Brain microvascular endothelial cell (primary cell): ENCODE measurements around the gene TWNK.
A peak's percentile ranks its signal among the peaks of the same experiment; 100 is the strongest.

Experiments
- DNase-seq: peaks from one replicate; pipeline ENCODE4 v3.0.0-alpha.2; 2020
- H3K27ac ChIP-seq: fragments of 250-450 bp; sonication (Bioruptor Pico); 2 replicates; pipeline ENCODE4 v1.5.1; 2020; ENCODE audit warnings: mild to moderate bottlenecking, moderate library complexity
- H3K27me3 ChIP-seq: fragments of 250-450 bp; sonication (Bioruptor Pico); replicated peaks from 2 replicates; pipeline ENCODE4 v1.5.1; 2020; ENCODE audit warnings: mild to moderate bottlenecking
- H3K36me3 ChIP-seq: fragments of 250-450 bp; sonication (Bioruptor Pico); replicated peaks from 2 replicates; pipeline ENCODE4 v1.5.1; 2020; ENCODE audit warnings: mild to moderate bottlenecking
- H3K4me3 ChIP-seq: 2 replicates; pipeline ENCODE4 v1.5.1; 2011; ENCODE audit warnings: low read depth, mild to moderate bottlenecking, control low read depth, low read length, moderate library complexity
- in situ Hi-C: cut with HindIII; loops from 2 replicates; pipeline ENCODE4 v1.10.0; 2017; ENCODE audit warnings: low sequenced_read_pairs, low pct_ligation_motif_present
- TF ChIP-seq, protein P1 (sequence below): IDR thresholded peaks from 2 replicates; pipeline ENCODE4 v1.5.1; 2011; ENCODE audit warnings: low read depth, mild to moderate bottlenecking, moderate library complexity, low read length, control low read depth, inconsistent platforms; ENCODE audit errors: missing control alignments

TWNK gene

GRCh38 chr10:100986952-100987684, at the start of gene TWNK, which contains the start of gene MRPL43:
Gene TWNK (plus strand): TSS chr10:100987543. CDS start chr10:100988211, 668 bp downstream.
Gene MRPL43 (minus strand): TSS chr10:100987497. CDS start chr10:100987443, 54 bp downstream.
- Histone ChIP-seq H3K36me3 (peaks cover 18% of the 10 kb centered on the region), H3K4me3 (peak within 1 kb of the TSS; percentile 98), H3K27me3 (no peaks in the 10 kb centered on the region), H3K27ac (peak within 1 kb of the TSS; percentile 52)
- peak; percentile 74 for DNase-seq
- in situ Hi-C loops, result no loop called here
- TF ChIP-seq, protein P1, sequence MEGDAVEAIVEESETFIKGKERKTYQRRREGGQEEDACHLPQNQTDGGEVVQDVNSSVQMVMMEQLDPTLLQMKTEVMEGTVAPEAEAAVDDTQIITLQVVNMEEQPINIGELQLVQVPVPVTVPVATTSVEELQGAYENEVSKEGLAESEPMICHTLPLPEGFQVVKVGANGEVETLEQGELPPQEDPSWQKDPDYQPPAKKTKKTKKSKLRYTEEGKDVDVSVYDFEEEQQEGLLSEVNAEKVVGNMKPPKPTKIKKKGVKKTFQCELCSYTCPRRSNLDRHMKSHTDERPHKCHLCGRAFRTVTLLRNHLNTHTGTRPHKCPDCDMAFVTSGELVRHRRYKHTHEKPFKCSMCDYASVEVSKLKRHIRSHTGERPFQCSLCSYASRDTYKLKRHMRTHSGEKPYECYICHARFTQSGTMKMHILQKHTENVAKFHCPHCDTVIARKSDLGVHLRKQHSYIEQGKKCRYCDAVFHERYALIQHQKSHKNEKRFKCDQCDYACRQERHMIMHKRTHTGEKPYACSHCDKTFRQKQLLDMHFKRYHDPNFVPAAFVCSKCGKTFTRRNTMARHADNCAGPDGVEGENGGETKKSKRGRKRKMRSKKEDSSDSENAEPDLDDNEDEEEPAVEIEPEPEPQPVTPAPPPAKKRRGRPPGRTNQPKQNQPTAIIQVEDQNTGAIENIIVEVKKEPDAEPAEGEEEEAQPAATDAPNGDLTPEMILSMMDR, result no peak

DNA sequence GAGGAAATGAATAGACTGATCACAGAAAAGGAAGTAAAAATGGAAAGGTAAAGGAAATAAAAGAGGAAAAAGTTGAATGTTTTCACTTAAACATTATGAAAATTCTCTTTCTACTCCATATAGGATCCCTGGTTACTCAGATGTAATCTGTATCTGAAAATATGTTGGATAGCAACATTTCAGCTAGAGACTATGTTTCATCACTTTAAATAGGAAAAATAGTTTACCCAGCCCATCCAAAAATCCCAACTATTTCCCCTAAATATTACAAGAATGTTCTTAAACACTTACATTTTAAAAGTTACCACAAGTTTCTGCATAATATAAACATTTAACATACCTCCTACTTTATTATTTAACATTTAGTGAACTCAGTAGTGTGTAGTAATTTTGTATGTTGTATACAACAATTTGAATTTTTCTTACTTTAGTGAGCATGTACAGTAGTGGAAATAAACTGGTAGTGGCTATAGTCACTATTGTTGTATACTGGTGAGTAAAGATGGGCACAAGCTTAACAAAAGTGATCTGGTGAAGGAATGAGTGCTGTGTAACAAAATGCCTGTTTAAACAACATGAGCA, 47.5 kb upstream of the TWNK start:
- Histone ChIP-seq H3K36me3 (peaks cover 63% of the 10 kb centered on the region), H3K27ac (no peak overlapping the region), H3K4me3 (no peak overlapping the region), H3K27me3 (no peaks in the 10 kb centered on the region)
- DNase-seq, result no peak
- in situ Hi-C loops, result no loop called here
- TF ChIP-seq, protein P1, result no peak

DNA sequence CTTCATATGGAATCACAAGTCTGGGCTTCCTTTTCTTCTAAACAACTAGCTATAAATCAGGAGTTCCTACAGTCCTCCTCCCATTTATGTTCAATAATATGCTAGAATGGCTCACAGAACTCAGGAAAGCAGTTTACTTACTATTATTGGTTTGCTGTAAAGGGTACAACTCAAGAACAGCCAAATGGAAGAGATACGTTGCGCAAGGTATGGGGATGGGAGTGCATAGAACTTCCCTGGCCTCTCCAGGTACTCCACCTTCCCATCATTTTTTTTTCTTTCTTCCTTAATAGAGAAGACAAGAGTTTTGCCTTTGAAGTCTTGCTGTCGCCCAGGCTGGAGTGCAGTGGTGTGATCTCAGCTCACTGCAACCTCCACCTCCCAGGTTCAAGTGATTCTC, 45.1 kb upstream of the TWNK start:
- TF ChIP-seq, protein P1, result no peak
- Histone ChIP-seq H3K27me3 (no peaks in the 10 kb centered on the region), H3K27ac (no peak overlapping the region), H3K4me3 (no peak overlapping the region), H3K36me3 (peaks cover 74% of the 10 kb centered on the region)
- in situ Hi-C loops, result no loop called here
- no peak for DNase-seq

DNA sequence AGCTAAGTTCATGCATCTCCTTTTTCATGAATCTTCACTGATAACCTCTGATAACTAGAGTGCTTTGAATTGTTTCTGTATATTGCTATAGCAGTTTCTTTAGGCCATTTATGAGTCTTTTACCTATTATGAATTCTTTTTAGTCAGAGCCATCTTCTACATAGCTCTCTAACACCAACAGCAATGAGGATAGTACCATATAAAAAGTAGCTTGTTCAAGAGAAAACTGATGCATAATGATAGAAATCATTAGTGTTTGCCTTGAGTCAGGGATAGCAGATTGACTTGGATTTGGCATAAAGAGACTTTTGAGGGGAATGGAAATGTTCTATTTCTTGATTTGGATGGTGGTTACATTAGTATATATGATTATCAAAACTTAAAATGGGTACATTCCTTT, 43.8 kb upstream of the TWNK start:
- no peak for DNase-seq
- Histone ChIP-seq H3K36me3 (peaks cover 75% of the 10 kb centered on the region), H3K27me3 (no peaks in the 10 kb centered on the region), H3K4me3 (no peak overlapping the region), H3K27ac (no peak overlapping the region)
- TF ChIP-seq, protein P1, result no peak
- in situ Hi-C loops, result no loop called here

- TF ChIP-seq, protein P1, result no peak
- no peaks in the 10 kb centered on the region for H3K27me3 ChIP-seq
- no peak overlapping the region for H3K4me3 ChIP-seq
- no peak for DNase-seq
- H3K36me3 ChIP-seq, result peaks cover 80% of the 10 kb centered on the region
- in situ Hi-C loops, result no loop called here
- no peak overlapping the region for H3K27ac ChIP-seq
These were observed 41.6 kb upstream of the TWNK start for GRCh38 chr10:100945754-100946153.

GRCh38 chr10:100948916-100949315, 38.4 kb upstream of the TWNK start:
- in situ Hi-C loops, result no loop called here
- DNase-seq, result no peak
- H3K27ac ChIP-seq, result no peak overlapping the region
- no peaks in the 10 kb centered on the region for H3K27me3 ChIP-seq
- TF ChIP-seq, protein P1, result no peak
- peaks cover 79% of the 10 kb centered on the region for H3K36me3 ChIP-seq
- no peak overlapping the region for H3K4me3 ChIP-seq
